Measurements from ENCODE around the gene REELD1. TPM values are rescaled to one million over a fixed set of nuclear protein-coding genes. Genes with fewer than 3 reads are reported as not detected.

REELD1 gene
- total RNA-seq, 1 experiment from 2014 or later, result 0.25 TPM

GRCh38 chr4:146207410-146207809, 6.9 kb upstream of the REELD1 start:
- BruUV-seq (replicated peaks), result no TSS peak
- no peaks in the 10 kb centered on the region for H3K36me3 ChIP-seq (ENCODE audit: control insufficient read depth in 1 of 2, insufficient read depth in 2 of 2, low read length in 2 of 2)
- DNase-seq (ENCODE audit: low read depth, low spot score), result no peak

More at GRCh38 chr4:146207410-146207809, 6.9 kb upstream of the REELD1 start:
- peaks cover 6% of the 10 kb centered on the region; the same call in 1 of the 2 replicates for H3K27me3 ChIP-seq (ENCODE audit: insufficient read depth, low read length)
- no peak overlapping the region for H3K4me2 ChIP-seq (ENCODE audit: low read length)
- no peaks in the 10 kb centered on the region for H3K4me1 ChIP-seq (ENCODE audit: control insufficient read depth in 1 of 2, insufficient read depth in 2 of 2, low read length in 2 of 2)
- TF ChIP-seq FOSL1 (IDR thresholded peaks at IDR 0.05; ENCODE audit: low read depth), result no peak
- TF ChIP-seq CBX3 (IDR thresholded peaks at IDR 0.05; ENCODE audit: low read depth), result no peak
- no peak for TF ChIP-seq ZFX (IDR thresholded peaks at IDR 0.05)
- TF ChIP-seq POLR2A (IDR thresholded peaks at IDR 0.05; ENCODE audit: borderline replicate concordance, extremely low read depth, insufficient read depth, insufficient read length), result no peak
- no peak for TF ChIP-seq CTCF (IDR thresholded peaks at IDR 0.05 in 2 of 3, conservative IDR thresholded peaks at IDR 0.05 in 1 of 3; ENCODE audit: borderline replicate concordance in 1 of 3, insufficient read depth in 1 of 3, low read depth in 2 of 3, low read length in 2 of 3)
- TF ChIP-seq CEBPB (IDR thresholded peaks at IDR 0.05; ENCODE audit: low read depth), result no peak
- TF ChIP-seq ELF1 (IDR thresholded peaks at IDR 0.05; ENCODE audit: borderline replicate concordance, low read depth), result no peak
- no peak for TF ChIP-seq SIN3A (IDR thresholded peaks at IDR 0.05; ENCODE audit: low read depth)
- no peak for TF ChIP-seq JUND (IDR thresholded peaks at IDR 0.05)
- H3K9me3 ChIP-seq (ENCODE audit: control insufficient read depth in 1 of 2, insufficient read depth in 1 of 2, low read depth in 1 of 2, low read length in 2 of 2), result no peaks in the 10 kb centered on the region
- ATAC-seq, result no peak
- no peak overlapping the region for H3K4me3 ChIP-seq (replicated peaks in 1 of 2; ENCODE audit: low read depth in 1 of 2, low read length in 2 of 2)
- ChIA-PET POLR2A (interaction anchor here (0.5 kb wide), 1 partner anchor 8 kb away, joined by 3 read pairs; no protein-coding TSS in a partner anchor), CTCF (no interaction called here), RAD21 (ENCODE audit: low non-redundant PET in 1 of 2, low total read pairs in 2 of 2, uncharacterized antibody in 2 of 2, unreplicated experiment in 2 of 2) (no interaction called here)
- H3K9me2 ChIP-seq (ENCODE audit: insufficient read depth), result no peaks in the 10 kb centered on the region
- no peaks in the 10 kb centered on the region for H4K20me1 ChIP-seq (ENCODE audit: insufficient read depth)
- H3K27ac ChIP-seq (ENCODE audit: low read depth, low read length), result no peak overlapping the region
- no peaks in the 10 kb centered on the region for H3K79me2 ChIP-seq (ENCODE audit: insufficient read depth, low read length)
- no peak overlapping the region for H3K9ac ChIP-seq (ENCODE audit: low read length)
- H2AFZ ChIP-seq (ENCODE audit: low read depth, low read length, poor library complexity, severe bottlenecking), result no peak overlapping the region
- intact Hi-C loops (cut with micrococcal nuclease), result no loop called here

All from HCT116 (cell line).